Fibroblast of lung (primary cell): ENCODE results near the gene A1BG. TPM values are rescaled to one million over a fixed set of nuclear protein-coding genes. Genes with fewer than 3 reads are reported as not detected.
A peak's percentile ranks its signal among the peaks of the same experiment; 100 is the strongest.

ENCODE experiments used
- DNase-seq, 2 donors: peaks; one replicate each; pipeline versions ENCODE4 v3.0.0 to v3.0.0-alpha.2; 2010; ENCODE audit warnings: low read depth in 2 of 2
- H2AFZ ChIP-seq: 2 replicates; pipeline ENCODE4 v1.5.1; 2012; ENCODE audit warnings: low read length, control low read depth, inconsistent platforms
- H3K27ac ChIP-seq: 2 replicates; pipeline ENCODE4 v1.5.1; 2011; ENCODE audit warnings: low read length, control low read depth; ENCODE audit not compliant: insufficient read depth
- H3K27me3 ChIP-seq: 2 replicates; pipeline ENCODE4 v1.5.1; 2011; ENCODE audit warnings: mild to moderate bottlenecking, low read length; ENCODE audit not compliant: control insufficient read depth, insufficient read depth
- H3K36me3 ChIP-seq: 2 replicates; pipeline ENCODE4 v1.5.1; 2011; ENCODE audit warnings: low read length; ENCODE audit not compliant: control insufficient read depth, insufficient read depth
- H3K4me1 ChIP-seq: 2 replicates; pipeline ENCODE4 v1.5.1; 2011; ENCODE audit warnings: low read length; ENCODE audit not compliant: control insufficient read depth, insufficient read depth; ENCODE audit errors: extremely low read depth
- H3K4me2 ChIP-seq: 2 replicates; pipeline ENCODE4 v1.5.1; 2011; ENCODE audit warnings: low read length, control low read depth; ENCODE audit not compliant: insufficient read depth; ENCODE audit errors: extremely low read depth
- H3K4me3 ChIP-seq, 4 experiments: fragments of 200-600 bp in 1 of 4; sonication (generic) in 1 of 4; replicated peaks in 1 of 4; 2 replicates each; pipeline ENCODE4 v1.5.1; 2011 to 2016; ENCODE audit warnings: low read length in 4 of 4, low read depth in 3 of 4, mild to moderate bottlenecking in 3 of 4, control low read depth in 2 of 4, inconsistent platforms in 1 of 4, mixed read lengths in 1 of 4; ENCODE audit not compliant: insufficient read depth in 1 of 4; ENCODE audit errors: control extremely low read depth in 1 of 4
- H3K79me2 ChIP-seq: 2 replicates; pipeline ENCODE4 v1.5.1; 2012; ENCODE audit warnings: mild to moderate bottlenecking, low read length, inconsistent platforms; ENCODE audit not compliant: control insufficient read depth, insufficient read depth
- H3K9ac ChIP-seq: 2 replicates; pipeline ENCODE4 v1.5.1; 2011; ENCODE audit warnings: mild to moderate bottlenecking, low read length, control low read depth; ENCODE audit not compliant: insufficient read depth
- H3K9me3 ChIP-seq: 2 replicates; pipeline ENCODE4 v1.5.1; 2012; ENCODE audit warnings: low read depth, low read length; ENCODE audit not compliant: control insufficient read depth, insufficient read depth
- H4K20me1 ChIP-seq: 2 replicates; pipeline ENCODE4 v1.5.1; 2011; ENCODE audit warnings: low read length; ENCODE audit not compliant: control insufficient read depth, insufficient read depth; ENCODE audit errors: extremely low read depth
- EZH2 ChIP-seq: IDR thresholded peaks from 2 replicates; pipeline ENCODE4 v1.5.1; 2012; ENCODE audit warnings: low read length, control low read depth, mild to moderate bottlenecking; ENCODE audit errors: missing control alignments
- polyA plus RNA-seq, 2 donors: library from polyadenylated mRNA; depleted of rRNA in 1 of 2; stranded (reverse) in 1 of 2; unstranded in 1 of 2; fragments of >200 nt; gene quantifications; 2 replicates each; pipeline ENCODE4 v1.2.1, GENCODE V29; 2011 to 2012; ENCODE audit warnings: missing spikeins in 1 of 2
- total RNA-seq: library from RNA; depleted of rRNA; stranded (reverse); fragments of >200 nt; gene quantifications from 2 replicates; pipeline ENCODE4 v1.2.1, GENCODE V29; 2014
- TF ChIP-seq, protein P1 (sequence below), 2 donors: IDR thresholded peaks in 1 of 2; conservative IDR thresholded peaks in 1 of 2; 1 replicate in 1 of 2; 2 replicates in 1 of 2; pipeline ENCODE4 v1.5.1; 2011 to 2012; ENCODE audit warnings: low read length in 2 of 2, control low read depth in 1 of 2, inconsistent platforms in 1 of 2, low read depth in 1 of 2, mild to moderate bottlenecking in 1 of 2

A1BG gene
- total and polyA plus RNA-seq, 2 donors (not counting 1 experiment from before 2014, with no cell fraction given), result 8.3 to 12.6 TPM

DNA sequence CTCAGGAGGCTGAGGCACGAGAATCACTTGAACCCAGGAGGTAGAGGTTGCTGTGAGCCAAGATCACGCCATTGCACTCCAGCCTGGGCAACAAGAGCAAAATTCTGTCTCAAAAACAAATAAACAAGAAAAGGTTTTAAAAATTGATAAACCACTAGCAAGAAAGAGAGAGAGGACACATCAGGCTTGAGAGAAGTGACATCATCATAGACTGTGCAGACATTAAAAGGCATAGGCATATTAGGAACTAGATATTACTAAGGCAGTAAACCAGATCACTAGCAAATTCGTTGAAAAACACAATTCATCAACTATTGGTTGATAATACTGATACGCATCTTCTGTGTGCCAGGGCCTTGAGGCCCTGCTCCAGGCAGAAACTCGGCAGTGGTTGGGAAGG lies 7.7 kb downstream of the A1BG start:
- no peak overlapping the region for H3K4me2 ChIP-seq

DNA sequence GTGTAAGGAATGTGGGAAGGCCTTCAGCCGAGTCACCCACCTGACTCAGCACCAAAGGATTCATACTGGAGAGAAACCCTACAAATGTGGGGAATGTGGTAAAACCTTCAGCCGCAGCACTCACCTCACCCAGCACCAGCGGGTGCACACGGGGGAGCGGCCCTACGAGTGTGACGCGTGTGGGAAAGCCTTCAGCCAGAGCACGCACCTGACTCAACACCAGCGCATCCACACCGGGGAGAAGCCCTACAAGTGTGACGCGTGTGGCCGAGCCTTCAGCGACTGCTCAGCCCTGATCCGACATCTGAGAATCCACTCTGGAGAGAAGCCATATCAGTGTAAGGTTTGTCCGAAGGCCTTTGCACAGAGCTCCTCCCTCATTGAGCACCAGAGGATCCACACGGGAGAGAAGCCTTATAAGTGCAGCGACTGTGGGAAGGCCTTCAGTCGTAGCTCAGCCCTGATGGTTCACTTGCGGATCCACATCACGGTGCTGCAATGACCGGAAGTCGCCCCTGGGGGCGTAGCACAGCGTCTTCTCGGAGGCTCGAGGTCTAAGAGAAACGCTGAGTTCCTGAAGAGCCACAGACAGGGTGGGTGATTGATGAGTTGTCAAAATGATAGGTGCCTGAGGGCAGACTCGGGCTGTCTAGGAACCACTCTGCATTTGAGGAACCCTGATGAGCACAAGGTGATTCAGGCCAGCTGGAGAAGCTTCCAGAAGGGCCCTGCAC lies 14.3 kb downstream of the A1BG start:
- TF ChIP-seq, protein P1, sequence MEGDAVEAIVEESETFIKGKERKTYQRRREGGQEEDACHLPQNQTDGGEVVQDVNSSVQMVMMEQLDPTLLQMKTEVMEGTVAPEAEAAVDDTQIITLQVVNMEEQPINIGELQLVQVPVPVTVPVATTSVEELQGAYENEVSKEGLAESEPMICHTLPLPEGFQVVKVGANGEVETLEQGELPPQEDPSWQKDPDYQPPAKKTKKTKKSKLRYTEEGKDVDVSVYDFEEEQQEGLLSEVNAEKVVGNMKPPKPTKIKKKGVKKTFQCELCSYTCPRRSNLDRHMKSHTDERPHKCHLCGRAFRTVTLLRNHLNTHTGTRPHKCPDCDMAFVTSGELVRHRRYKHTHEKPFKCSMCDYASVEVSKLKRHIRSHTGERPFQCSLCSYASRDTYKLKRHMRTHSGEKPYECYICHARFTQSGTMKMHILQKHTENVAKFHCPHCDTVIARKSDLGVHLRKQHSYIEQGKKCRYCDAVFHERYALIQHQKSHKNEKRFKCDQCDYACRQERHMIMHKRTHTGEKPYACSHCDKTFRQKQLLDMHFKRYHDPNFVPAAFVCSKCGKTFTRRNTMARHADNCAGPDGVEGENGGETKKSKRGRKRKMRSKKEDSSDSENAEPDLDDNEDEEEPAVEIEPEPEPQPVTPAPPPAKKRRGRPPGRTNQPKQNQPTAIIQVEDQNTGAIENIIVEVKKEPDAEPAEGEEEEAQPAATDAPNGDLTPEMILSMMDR (conservative IDR thresholded peaks at IDR 0.05 in 1 of 2, IDR thresholded peaks at IDR 0.05 in 1 of 2; ENCODE audit: low read depth in 1 of 2, low read length in 2 of 2), result no peak
- TF ChIP-seq EZH2, result no peak

More for the DNA sequence above, 7.7 kb downstream of the A1BG start:
- Histone ChIP-seq H3K36me3 (no peaks in the 10 kb centered on the region), H3K4me1 (no peaks in the 10 kb centered on the region), H2AFZ (no peak overlapping the region), H3K9me3 (no peaks in the 10 kb centered on the region), H3K9ac (no peak overlapping the region), H3K27me3 (no peaks in the 10 kb centered on the region), H3K79me2 (no peaks in the 10 kb centered on the region), H3K27ac (no peak overlapping the region), H4K20me1 (no peaks in the 10 kb centered on the region), H3K4me3 (no peak overlapping the region)
- DNase-seq, result no peak
- TF ChIP-seq, protein P1 (conservative IDR thresholded peaks at IDR 0.05 in 1 of 2, IDR thresholded peaks at IDR 0.05 in 1 of 2; ENCODE audit: low read depth in 1 of 2, low read length in 2 of 2), result no peak
- TF ChIP-seq EZH2, result no peak

DNA sequence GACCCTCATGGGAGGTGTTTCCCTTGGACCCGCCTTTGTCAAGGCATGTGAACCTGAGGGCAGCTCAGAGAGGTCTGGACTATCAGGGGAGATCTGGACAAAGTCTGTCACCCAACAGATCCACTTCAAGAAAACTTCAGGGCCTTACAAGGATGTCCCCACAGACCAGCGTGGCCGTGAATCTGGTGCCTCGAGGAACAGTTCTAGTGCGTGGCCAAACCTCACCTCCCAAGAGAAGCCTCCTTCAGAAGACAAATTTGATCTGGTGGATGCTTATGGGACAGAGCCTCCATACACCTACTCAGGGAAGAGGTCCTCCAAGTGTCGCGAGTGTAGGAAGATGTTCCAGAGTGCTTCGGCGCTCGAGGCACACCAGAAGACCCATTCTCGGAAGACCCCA lies 15.0 kb downstream of the A1BG start:
- H3K9ac ChIP-seq, result no peak overlapping the region
- H3K4me2 ChIP-seq, result no peak overlapping the region
- H3K36me3 ChIP-seq, result peaks cover 7% of the 10 kb centered on the region
- no peak overlapping the region for H2AFZ ChIP-seq
- no peaks in the 10 kb centered on the region for H4K20me1 ChIP-seq
- no peaks in the 10 kb centered on the region for H3K79me2 ChIP-seq
- H3K4me3 ChIP-seq, result no peak overlapping the region
- H3K9me3 ChIP-seq, result peaks cover 4% of the 10 kb centered on the region
- no peak overlapping the region for H3K27ac ChIP-seq
- H3K4me1 ChIP-seq, result no peaks in the 10 kb centered on the region
- DNase-seq, result no peak
- TF ChIP-seq EZH2, result no peak
- no peaks in the 10 kb centered on the region for H3K27me3 ChIP-seq

More for the DNA sequence above, 14.3 kb downstream of the A1BG start:
- no peaks in the 10 kb centered on the region for H4K20me1 ChIP-seq
- peaks cover 4% of the 10 kb centered on the region for H3K9me3 ChIP-seq
- peak in 1 of 2 donors; percentile 17 for DNase-seq
- H3K4me1 ChIP-seq, result no peaks in the 10 kb centered on the region
- no peak overlapping the region for H3K4me2 ChIP-seq
- H3K79me2 ChIP-seq, result no peaks in the 10 kb centered on the region
- H3K36me3 ChIP-seq, result peaks cover 7% of the 10 kb centered on the region
- H3K27ac ChIP-seq, result no peak overlapping the region
- H3K9ac ChIP-seq, result no peak overlapping the region
- no peak overlapping the region for H3K4me3 ChIP-seq
- no peaks in the 10 kb centered on the region for H3K27me3 ChIP-seq
- H2AFZ ChIP-seq, result no peak overlapping the region
